Measurements from ENCODE around the gene SRRM3. TPM values are rescaled to one million over a fixed set of nuclear protein-coding genes. Genes with fewer than 3 reads are reported as not detected.
"Not testable (repeated sequence)": the region's sequence is repeated elsewhere in the genome, so short reads cannot be mapped to it uniquely, and the experiment has no call there.

Gene SRRM3
- total RNA-seq, 1 donor from 2014 or later: 2.2 TPM

- no peak for DNase-seq (ENCODE audit: low spot score)
- Histone ChIP-seq H3K27ac (no peak overlapping the region), H3K4me1 (no peaks in the 10 kb centered on the region), H3K9ac (no peak overlapping the region), H3K4me3 (no peak overlapping the region), H4K20me1 (ENCODE audit: low read depth) (no peaks in the 10 kb centered on the region), H3K36me3 (no peaks in the 10 kb centered on the region), H3K27me3 (no peaks in the 10 kb centered on the region), H3K4me2 (no peak overlapping the region), H3F3A (ENCODE audit: low read depth) (no peaks in the 10 kb centered on the region), H3K9me3 (ENCODE audit: low read depth) (no peaks in the 10 kb centered on the region), H3K79me2 (ENCODE audit: low read depth) (no peaks in the 10 kb centered on the region), H2AFZ (replicated peaks) (no peak overlapping the region)
- no peaks in the 10 kb centered on the region for H3K9me3 Mint-ChIP-seq
- no peak for TF ChIP-seq CTCF (IDR thresholded peaks at IDR 0.05)
- no peak for TF ChIP-seq EZH2 (IDR thresholded peaks at IDR 0.05)
- TF ChIP-seq EZH2phosphoT487 (IDR thresholded peaks at IDR 0.05): no peak
- no peaks in the 10 kb centered on the region for H3K36me3 Mint-ChIP-seq
- H3K4me1 Mint-ChIP-seq: peaks cover 6% of the 10 kb centered on the region
- H3K27ac Mint-ChIP-seq: no peak overlapping the region
- H3K27me3 Mint-ChIP-seq (ENCODE audit: insufficient read depth, low read depth): no peaks in the 10 kb centered on the region
- H3K4me3 Mint-ChIP-seq: no peak overlapping the region
These were observed 28.0 kb upstream of the SRRM3 start for GRCh38 chr7:76173566-76174205.

- not testable (repeated sequence) for H3K4me3 ChIP-seq; H3K4me2 ChIP-seq; H3K4me1 Mint-ChIP-seq; H3F3A ChIP-seq (ENCODE audit: low read depth); H3K27me3 Mint-ChIP-seq (ENCODE audit: insufficient read depth, low read depth); H2AFZ ChIP-seq (replicated peaks); H3K27ac Mint-ChIP-seq; DNase-seq (ENCODE audit: low spot score); H3K36me3 Mint-ChIP-seq; H3K27me3 ChIP-seq; H3K9ac ChIP-seq; H3K4me1 ChIP-seq; H3K36me3 ChIP-seq; H4K20me1 ChIP-seq (ENCODE audit: low read depth); H3K4me3 Mint-ChIP-seq; H3K27ac ChIP-seq; H3K79me2 ChIP-seq (ENCODE audit: low read depth); H3K9me3 ChIP-seq (ENCODE audit: low read depth); H3K9me3 Mint-ChIP-seq
These were observed 24.7 kb upstream of the SRRM3 start for GRCh38 chr7:76176951-76177350.

GRCh38 chr7:76179686-76180085 is 22.0 kb upstream of the SRRM3 start:
- peaks cover 7% of the 10 kb centered on the region for H3K4me1 Mint-ChIP-seq
- Histone ChIP-seq H3K4me1 (peaks cover under 1% of the 10 kb centered on the region), H3K79me2 (ENCODE audit: low read depth) (no peaks in the 10 kb centered on the region), H3K9ac (no peak overlapping the region), H3K27ac (no peak overlapping the region), H3K36me3 (no peaks in the 10 kb centered on the region), H2AFZ (replicated peaks) (no peak overlapping the region), H3K27me3 (no peaks in the 10 kb centered on the region), H3F3A (ENCODE audit: low read depth) (peaks cover 2% of the 10 kb centered on the region), H3K4me2 (no peak overlapping the region), H3K9me3 (ENCODE audit: low read depth) (no peaks in the 10 kb centered on the region), H3K4me3 (no peak overlapping the region), H4K20me1 (ENCODE audit: low read depth) (no peaks in the 10 kb centered on the region)
- DNase-seq (ENCODE audit: low spot score): no peak
- no peaks in the 10 kb centered on the region for H3K9me3 Mint-ChIP-seq
- H3K27me3 Mint-ChIP-seq (ENCODE audit: insufficient read depth, low read depth): no peaks in the 10 kb centered on the region
- no peaks in the 10 kb centered on the region for H3K36me3 Mint-ChIP-seq
- H3K27ac Mint-ChIP-seq: no peak overlapping the region
- H3K4me3 Mint-ChIP-seq: no peak overlapping the region
- no peak for TF ChIP-seq EZH2 (IDR thresholded peaks at IDR 0.05)
- TF ChIP-seq CTCF (IDR thresholded peaks at IDR 0.05): no peak
- TF ChIP-seq EZH2phosphoT487 (IDR thresholded peaks at IDR 0.05): no peak

GRCh38 chr7:76182225-76182960 is 19.3 kb upstream of the SRRM3 start:
- H3K36me3 Mint-ChIP-seq: no peaks in the 10 kb centered on the region
- no peak overlapping the region for H2AFZ ChIP-seq (replicated peaks)
- H3K4me1 Mint-ChIP-seq: peaks cover 21% of the 10 kb centered on the region
- H3K79me2 ChIP-seq (ENCODE audit: low read depth): no peaks in the 10 kb centered on the region
- no peak overlapping the region for H3K4me3 Mint-ChIP-seq
- peaks cover 17% of the 10 kb centered on the region for H3F3A ChIP-seq (ENCODE audit: low read depth)
- no peaks in the 10 kb centered on the region for H3K9me3 ChIP-seq (ENCODE audit: low read depth)
- H3K9me3 Mint-ChIP-seq: no peaks in the 10 kb centered on the region
- no peak overlapping the region for H3K27ac ChIP-seq
- no peak overlapping the region for H3K4me3 ChIP-seq
- no peak overlapping the region for H3K4me2 ChIP-seq
- H4K20me1 ChIP-seq (ENCODE audit: low read depth): no peaks in the 10 kb centered on the region
- H3K9ac ChIP-seq: no peak overlapping the region
- peak overlapping the region; percentile 62 for H3K27ac Mint-ChIP-seq
- H3K27me3 ChIP-seq: no peaks in the 10 kb centered on the region
- peaks cover 2% of the 10 kb centered on the region for H3K27me3 Mint-ChIP-seq (ENCODE audit: insufficient read depth, low read depth)
- no peak for DNase-seq (ENCODE audit: low spot score)
- no peaks in the 10 kb centered on the region for H3K36me3 ChIP-seq
- peaks cover 13% of the 10 kb centered on the region for H3K4me1 ChIP-seq
- TF ChIP-seq EZH2phosphoT487 (IDR thresholded peaks at IDR 0.05): no peak
- no peak for TF ChIP-seq CTCF (IDR thresholded peaks at IDR 0.05)
